HepG2 (cell line): ENCODE results near the gene RNASE8. TPM values are rescaled to one million over a fixed set of nuclear protein-coding genes. Genes with fewer than 3 reads are reported as not detected.

ENCODE experiments used
- CC2D1A ChIP-seq: sonication (generic); formaldehyde crosslinking; IDR thresholded peaks from 2 replicates; pipeline ENCODE4 v1.8.1; 2023; ENCODE audit warnings: mild to moderate bottlenecking, missing genetic modification reagents
- CCAR2 ChIP-seq: fragments of 200-400 bp; formaldehyde crosslinking; optimal IDR thresholded peaks from 2 replicates; pipeline ENCODE3; 2018; ENCODE audit warnings: low read depth, mild to moderate bottlenecking, low read length, moderate library complexity
- FOXJ3 ChIP-seq: sonication (generic); formaldehyde crosslinking; IDR thresholded peaks from 2 replicates; pipeline ENCODE4 v1.4.0; 2020; ENCODE audit warnings: missing genetic modification reagents, mild to moderate bottlenecking, borderline replicate concordance
- KDM5A ChIP-seq: fragments of 200-600 bp; sonication (generic); IDR thresholded peaks from 2 replicates; pipeline ENCODE4 v1.7.0; 2018; ENCODE audit warnings: antibody characterized with exemption, mild to moderate bottlenecking, low read length, borderline replicate concordance
- KMT2A ChIP-seq: sonication (generic); formaldehyde crosslinking; IDR thresholded peaks from 2 replicates; pipeline ENCODE4 v1.4.0; 2020; ENCODE audit warnings: missing genetic modification reagents
- MEIS2 ChIP-seq: sonication (generic); formaldehyde crosslinking; IDR thresholded peaks from 2 replicates; pipeline ENCODE4 v1.9.0; 2021; ENCODE audit warnings: mild to moderate bottlenecking, missing genetic modification reagents
- MLLT10 ChIP-seq: sonication (generic); formaldehyde crosslinking; IDR thresholded peaks from 2 replicates; pipeline ENCODE4 v1.4.0; 2020; ENCODE audit warnings: missing genetic modification reagents
- NR2F1 ChIP-seq, 2 experiments: fragments of 450-650 bp in 1 of 2; formaldehyde crosslinking in 1 of 2; IDR thresholded peaks; 2 replicates each; pipeline versions ENCODE4 v1.5.0 to v1.6.1; 2016 to 2020; ENCODE audit warnings: mild to moderate bottlenecking in 1 of 2, missing compliant biosample characterization in 1 of 2, missing genetic modification reagents in 1 of 2, moderate library complexity in 1 of 2
- PCBP2 ChIP-seq: fragments of 200-400 bp; formaldehyde crosslinking; optimal IDR thresholded peaks from 2 replicates; pipeline ENCODE3; 2018; ENCODE audit warnings: low read length, low read depth; ENCODE audit not compliant: poor library complexity, severe bottlenecking
- RARA ChIP-seq: IDR thresholded peaks from 2 replicates; pipeline ENCODE4 v1.6.1; 2016; ENCODE audit warnings: missing genetic modification reagents, missing compliant biosample characterization
- RARG ChIP-seq: sonication (generic); formaldehyde crosslinking; IDR thresholded peaks from 2 replicates; pipeline ENCODE4 v1.4.0; 2020; ENCODE audit warnings: low read depth, mild to moderate bottlenecking, missing genetic modification reagents
- SMAD1 ChIP-seq: sonication (generic); formaldehyde crosslinking; IDR thresholded peaks from 2 replicates; pipeline ENCODE4 v1.4.0; 2020; ENCODE audit warnings: missing genetic modification reagents, low read depth, mild to moderate bottlenecking, borderline replicate concordance
- SMARCC2 ChIP-seq: fragments of 450-650 bp; IDR thresholded peaks from 2 replicates; pipeline ENCODE4 v1.6.1; 2017; ENCODE audit warnings: antibody characterized with exemption, mild to moderate bottlenecking
- TGIF2 ChIP-seq: IDR thresholded peaks from 2 replicates; pipeline ENCODE4 v1.6.1; 2016; ENCODE audit warnings: control low read depth, missing compliant biosample characterization
- ZNF256 ChIP-seq: sonication (generic); formaldehyde crosslinking; conservative IDR thresholded peaks from 2 replicates; pipeline ENCODE4 v1.4.0; 2020; ENCODE audit warnings: missing genetic modification reagents
- ZNF33B ChIP-seq: sonication (generic); formaldehyde crosslinking; IDR thresholded peaks from 2 replicates; pipeline ENCODE4 v1.5.1; 2020; ENCODE audit warnings: mild to moderate bottlenecking, missing genetic modification reagents
- ZNF644 ChIP-seq: IDR thresholded peaks from 2 replicates; pipeline ENCODE4 v1.6.1; 2016; ENCODE audit warnings: low read depth
- ZNF773 ChIP-seq: sonication (generic); formaldehyde crosslinking; IDR thresholded peaks from 2 replicates; pipeline ENCODE4 v1.4.0; 2020; ENCODE audit warnings: missing genetic modification reagents, borderline replicate concordance
- polyA plus RNA-seq, 8 experiments: library from polyadenylated mRNA; depleted of rRNA in 3 of 8; stranded (reverse) in 7 of 8; unstranded in 1 of 8; fragments of >200 nt; fragmentation: Illumina TruSeq in 4 of 8; extraction: Trizol in 4 of 8; gene quantifications; 2 replicates each; pipeline versions ENCODE4 v1.2.1 to v1.2.3, GENCODE V29; 2011 to 2016; ENCODE audit warnings: low read depth in 4 of 8, missing spikeins in 1 of 8, mixed read lengths in 1 of 8; ENCODE audit not compliant: insufficient read depth in 1 of 8
- total RNA-seq, 5 experiments: library from RNA; depleted of rRNA; stranded (reverse); fragments of >200 nt; fragmentation: Illumina TruSeq; extraction: Trizol; gene quantifications; 2 replicates each; pipeline ENCODE4 v1.2.3, GENCODE V29; 2016; ENCODE audit warnings: low read depth in 1 of 5
- TF ChIP-seq, protein P1 (sequence below): sonication (generic); formaldehyde crosslinking; IDR thresholded peaks from 2 replicates; pipeline ENCODE4 v1.4.0; 2020; ENCODE audit warnings: missing genetic modification reagents
- TF ChIP-seq, protein P2 (sequence below): IDR thresholded peaks from 2 replicates; pipeline ENCODE4 v1.6.1; 2018; ENCODE audit warnings: missing genetic modification reagents, mild to moderate bottlenecking, missing compliant biosample characterization
- TF ChIP-seq, protein P3 (sequence below): sonication (generic); formaldehyde crosslinking; IDR thresholded peaks from 2 replicates; pipeline ENCODE4 v1.4.0; 2020; ENCODE audit warnings: mild to moderate bottlenecking, missing genetic modification reagents
- TF ChIP-seq, protein P4 (sequence below): sonication (generic); formaldehyde crosslinking; conservative IDR thresholded peaks from 2 replicates; pipeline ENCODE4 v1.4.0; 2020; ENCODE audit warnings: missing genetic modification reagents
- TF ChIP-seq, protein P5 (sequence below): sonication (generic); formaldehyde crosslinking; IDR thresholded peaks from 2 replicates; pipeline ENCODE4 v1.4.0; 2020; ENCODE audit warnings: missing genetic modification reagents

Gene RNASE8
- total and polyA plus RNA-seq, 2 of the 13 experiments (the other 11 are each of a cell fraction or from before 2014, with no cell fraction given): not detected

DNA sequence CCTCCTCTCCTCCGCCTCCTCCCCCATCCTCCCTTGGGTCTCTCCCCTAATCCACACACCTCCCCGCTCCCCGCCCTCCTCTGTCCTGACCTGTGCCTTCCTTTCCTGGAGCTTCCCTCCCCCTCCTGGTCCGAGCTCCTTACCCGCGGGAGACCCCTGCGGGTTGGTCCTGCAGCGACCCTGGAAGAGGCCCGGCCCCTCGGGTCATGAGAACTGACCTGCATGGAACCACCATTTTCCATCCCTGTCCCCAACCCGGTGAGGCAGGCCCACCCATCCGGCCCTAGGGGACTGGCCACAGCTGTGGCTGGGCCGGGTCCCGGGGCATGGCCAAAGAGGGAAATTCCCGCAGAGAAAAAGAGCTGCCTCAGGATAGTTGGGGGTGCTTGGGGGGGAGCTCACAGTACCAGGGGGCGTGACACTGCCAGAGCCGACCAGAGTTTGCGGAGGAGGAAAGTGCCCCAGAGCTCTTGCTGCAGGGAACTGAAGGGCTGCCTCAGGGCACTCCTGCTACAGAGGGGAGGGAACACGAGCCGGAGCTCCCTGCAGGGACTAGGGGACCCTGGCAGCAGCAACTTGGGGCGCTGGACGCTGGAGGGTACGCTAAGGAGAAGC lies 13.1 kb downstream of the RNASE8 start (continued):
- TF ChIP-seq, protein P1, sequence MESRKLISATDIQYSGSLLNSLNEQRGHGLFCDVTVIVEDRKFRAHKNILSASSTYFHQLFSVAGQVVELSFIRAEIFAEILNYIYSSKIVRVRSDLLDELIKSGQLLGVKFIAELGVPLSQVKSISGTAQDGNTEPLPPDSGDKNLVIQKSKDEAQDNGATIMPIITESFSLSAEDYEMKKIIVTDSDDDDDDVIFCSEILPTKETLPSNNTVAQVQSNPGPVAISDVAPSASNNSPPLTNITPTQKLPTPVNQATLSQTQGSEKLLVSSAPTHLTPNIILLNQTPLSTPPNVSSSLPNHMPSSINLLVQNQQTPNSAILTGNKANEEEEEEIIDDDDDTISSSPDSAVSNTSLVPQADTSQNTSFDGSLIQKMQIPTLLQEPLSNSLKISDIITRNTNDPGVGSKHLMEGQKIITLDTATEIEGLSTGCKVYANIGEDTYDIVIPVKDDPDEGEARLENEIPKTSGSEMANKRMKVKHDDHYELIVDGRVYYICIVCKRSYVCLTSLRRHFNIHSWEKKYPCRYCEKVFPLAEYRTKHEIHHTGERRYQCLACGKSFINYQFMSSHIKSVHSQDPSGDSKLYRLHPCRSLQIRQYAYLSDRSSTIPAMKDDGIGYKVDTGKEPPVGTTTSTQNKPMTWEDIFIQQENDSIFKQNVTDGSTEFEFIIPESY (CRISPR knock-in tag): no peak
- TF ChIP-seq MLLT10 (CRISPR knock-in tag) (no peak), CC2D1A (CRISPR knock-in tag) (0 out of 2 replicates have a peak, but pooled peaks have one; percentile 8), NR2F1 (CRISPR knock-in tag; IDR thresholded peaks at IDR 0.05) (peak in 1 of 2 experiments; percentile 51; a peak in 1 of 4 replicates), FOXJ3 (CRISPR knock-in tag) (peak; percentile 53; the same call in 1 of the 2 replicates), KMT2A (CRISPR knock-in tag) (no peak), ZNF773 (CRISPR knock-in tag) (no peak), RARA (CRISPR knock-in tag) (no peak), ZNF33B (CRISPR knock-in tag) (no peak), RARG (no peak), TGIF2 (no peak), CCAR2 (no peak), PCBP2 (peak; percentile 68), ZNF256 (CRISPR knock-in tag) (0 out of 2 replicates have a peak, but pooled peaks have one; percentile 59), KDM5A (peak; percentile 50; the same call in 1 of the 2 replicates), ZNF644 (no peak), MEIS2 (CRISPR knock-in tag) (no peak), SMARCC2 (no peak), SMAD1 (peak; percentile 72; the same call in 1 of the 2 replicates)
- TF ChIP-seq, protein P2, sequence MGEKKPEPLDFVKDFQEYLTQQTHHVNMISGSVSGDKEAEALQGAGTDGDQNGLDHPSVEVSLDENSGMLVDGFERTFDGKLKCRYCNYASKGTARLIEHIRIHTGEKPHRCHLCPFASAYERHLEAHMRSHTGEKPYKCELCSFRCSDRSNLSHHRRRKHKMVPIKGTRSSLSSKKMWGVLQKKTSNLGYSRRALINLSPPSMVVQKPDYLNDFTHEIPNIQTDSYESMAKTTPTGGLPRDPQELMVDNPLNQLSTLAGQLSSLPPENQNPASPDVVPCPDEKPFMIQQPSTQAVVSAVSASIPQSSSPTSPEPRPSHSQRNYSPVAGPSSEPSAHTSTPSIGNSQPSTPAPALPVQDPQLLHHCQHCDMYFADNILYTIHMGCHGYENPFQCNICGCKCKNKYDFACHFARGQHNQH (CRISPR knock-in tag): no peak
- TF ChIP-seq, protein P3, sequence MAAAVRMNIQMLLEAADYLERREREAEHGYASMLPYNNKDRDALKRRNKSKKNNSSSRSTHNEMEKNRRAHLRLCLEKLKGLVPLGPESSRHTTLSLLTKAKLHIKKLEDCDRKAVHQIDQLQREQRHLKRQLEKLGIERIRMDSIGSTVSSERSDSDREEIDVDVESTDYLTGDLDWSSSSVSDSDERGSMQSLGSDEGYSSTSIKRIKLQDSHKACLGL (CRISPR knock-in tag): no peak
- TF ChIP-seq, protein P4, sequence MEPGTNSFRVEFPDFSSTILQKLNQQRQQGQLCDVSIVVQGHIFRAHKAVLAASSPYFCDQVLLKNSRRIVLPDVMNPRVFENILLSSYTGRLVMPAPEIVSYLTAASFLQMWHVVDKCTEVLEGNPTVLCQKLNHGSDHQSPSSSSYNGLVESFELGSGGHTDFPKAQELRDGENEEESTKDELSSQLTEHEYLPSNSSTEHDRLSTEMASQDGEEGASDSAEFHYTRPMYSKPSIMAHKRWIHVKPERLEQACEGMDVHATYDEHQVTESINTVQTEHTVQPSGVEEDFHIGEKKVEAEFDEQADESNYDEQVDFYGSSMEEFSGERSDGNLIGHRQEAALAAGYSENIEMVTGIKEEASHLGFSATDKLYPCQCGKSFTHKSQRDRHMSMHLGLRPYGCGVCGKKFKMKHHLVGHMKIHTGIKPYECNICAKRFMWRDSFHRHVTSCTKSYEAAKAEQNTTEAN (CRISPR knock-in tag): no peak; the same call in 1 of the 2 replicates
- TF ChIP-seq, protein P5, sequence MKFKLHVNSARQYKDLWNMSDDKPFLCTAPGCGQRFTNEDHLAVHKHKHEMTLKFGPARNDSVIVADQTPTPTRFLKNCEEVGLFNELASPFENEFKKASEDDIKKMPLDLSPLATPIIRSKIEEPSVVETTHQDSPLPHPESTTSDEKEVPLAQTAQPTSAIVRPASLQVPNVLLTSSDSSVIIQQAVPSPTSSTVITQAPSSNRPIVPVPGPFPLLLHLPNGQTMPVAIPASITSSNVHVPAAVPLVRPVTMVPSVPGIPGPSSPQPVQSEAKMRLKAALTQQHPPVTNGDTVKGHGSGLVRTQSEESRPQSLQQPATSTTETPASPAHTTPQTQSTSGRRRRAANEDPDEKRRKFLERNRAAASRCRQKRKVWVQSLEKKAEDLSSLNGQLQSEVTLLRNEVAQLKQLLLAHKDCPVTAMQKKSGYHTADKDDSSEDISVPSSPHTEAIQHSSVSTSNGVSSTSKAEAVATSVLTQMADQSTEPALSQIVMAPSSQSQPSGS: no peak; the same call in 1 of the 2 replicates
